MM.1S (cell line): ENCODE data around the gene ACVR1.

Source experiments
- DNase-seq: peaks from one replicate; pipeline ENCODE4 v3.0.0-alpha.2; 2015
- H2AFZ ChIP-seq: fragments of 300-600 bp; sonication (generic); 2 replicates; pipeline ENCODE4 v1.6.0; 2016; ENCODE audit warnings: antibody characterized with exemption, low read length
- H3F3A ChIP-seq: fragments of 300-600 bp; sonication (generic); 2 replicates; pipeline ENCODE4 v1.6.1; 2016; ENCODE audit warnings: mild to moderate bottlenecking, antibody characterized with exemption, low read length, moderate library complexity, mixed read lengths; ENCODE audit not compliant: insufficient read depth
- H3K27ac ChIP-seq: fragments of 300-600 bp; sonication (generic); 2 replicates; pipeline ENCODE4 v1.5.1; 2016; ENCODE audit warnings: mild to moderate bottlenecking, low read length
- H3K27me3 ChIP-seq: fragments of 300-600 bp; sonication (generic); replicated peaks from 2 replicates; pipeline ENCODE4 v1.6.0; 2016; ENCODE audit warnings: low read length; ENCODE audit not compliant: insufficient read depth
- H3K36me3 ChIP-seq: fragments of 300-600 bp; sonication (generic); replicated peaks from 2 replicates; pipeline ENCODE4 v1.6.1; 2016; ENCODE audit warnings: mild to moderate bottlenecking, low read length, mixed read lengths; ENCODE audit not compliant: insufficient read depth
- H3K4me1 ChIP-seq: fragments of 300-600 bp; sonication (generic); 2 replicates; pipeline ENCODE4 v1.6.1; 2016; ENCODE audit warnings: low read length, mixed read lengths
- H3K4me2 ChIP-seq: fragments of 300-600 bp; sonication (generic); 2 replicates; pipeline ENCODE4 v1.6.0; 2016; ENCODE audit warnings: low read depth, low read length
- H3K4me3 ChIP-seq: fragments of 300-600 bp; sonication (generic); 2 replicates; pipeline ENCODE4 v1.5.1; 2016; ENCODE audit warnings: low read length, mixed read lengths
- H3K79me2 ChIP-seq: fragments of 300-600 bp; sonication (generic); 2 replicates; pipeline ENCODE4 v1.6.1; 2016; ENCODE audit warnings: mixed run types, low read length, mixed read lengths
- H3K9ac ChIP-seq: fragments of 300-600 bp; sonication (generic); 2 replicates; pipeline ENCODE4 v1.6.1; 2016; ENCODE audit warnings: low read length, mixed read lengths
- H3K9me2 ChIP-seq: fragments of 300-600 bp; sonication (generic); replicated peaks from 2 replicates; pipeline ENCODE4 v1.6.1; 2016; ENCODE audit warnings: mild to moderate bottlenecking, low read length, mixed read lengths; ENCODE audit not compliant: insufficient read depth
- H3K9me3 ChIP-seq: fragments of 300-600 bp; sonication (generic); replicated peaks from 2 replicates; pipeline ENCODE4 v1.6.1; 2016; ENCODE audit warnings: mild to moderate bottlenecking, low read length, mixed read lengths; ENCODE audit not compliant: insufficient read depth
- H4K20me1 ChIP-seq: fragments of 300-600 bp; sonication (generic); 2 replicates; pipeline ENCODE4 v1.6.1; 2016; ENCODE audit warnings: mild to moderate bottlenecking, low read length, moderate library complexity, mixed read lengths; ENCODE audit not compliant: insufficient read depth
- EZH2 ChIP-seq: fragments of 300-600 bp; sonication (generic); optimal IDR thresholded peaks from 2 replicates; pipeline ENCODE3; 2017; ENCODE audit warnings: low read depth, mild to moderate bottlenecking, antibody characterized with exemption, low read length, mixed read lengths
- EZH2phosphoT487 ChIP-seq: fragments of 300-600 bp; sonication (generic); IDR thresholded peaks from 2 replicates; pipeline ENCODE4 v1.6.1; 2018; ENCODE audit warnings: antibody characterized with exemption, low read length
- TF ChIP-seq, protein P1 (sequence below): fragments of 300-600 bp; sonication (generic); IDR thresholded peaks from 2 replicates; pipeline ENCODE4 v1.5.1; 2016; ENCODE audit warnings: antibody characterized with exemption, low read length, mixed read lengths

ACVR1 gene

DNA sequence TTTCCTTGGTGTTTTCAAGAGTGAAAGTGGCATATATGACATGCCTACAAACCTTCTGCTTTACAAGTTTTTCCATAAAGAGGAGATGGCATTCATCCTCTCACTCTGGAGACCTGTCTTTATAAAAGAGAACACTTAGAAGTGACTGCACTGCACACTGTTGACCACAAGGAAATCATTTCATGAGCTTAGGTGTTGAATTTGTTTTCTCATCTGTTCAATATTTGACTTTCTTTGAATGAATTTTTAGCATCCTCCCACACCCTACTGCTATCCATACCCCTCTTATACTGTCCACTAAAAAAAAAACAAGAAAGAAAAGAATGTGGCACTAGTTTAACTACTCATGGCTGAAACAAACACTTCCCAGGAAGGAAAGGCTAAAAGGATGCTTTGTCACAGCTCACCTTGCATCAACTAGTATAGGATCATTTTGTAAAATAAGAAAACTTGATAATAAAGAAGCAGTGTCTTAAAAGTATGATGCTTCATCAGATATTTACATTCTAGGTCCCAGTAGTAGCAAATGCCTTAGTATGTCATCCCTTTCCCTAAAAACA, 83.0 kb downstream of the ACVR1 start:
- H3F3A ChIP-seq = no peaks in the 10 kb centered on the region
- no peaks in the 10 kb centered on the region for H3K9me3 ChIP-seq
- H3K27me3 ChIP-seq = no peaks in the 10 kb centered on the region
- H3K4me1 ChIP-seq = peaks cover 10% of the 10 kb centered on the region; the same call in 1 of the 2 replicates
- H2AFZ ChIP-seq = no peak overlapping the region
- H3K79me2 ChIP-seq = no peaks in the 10 kb centered on the region
- H3K4me3 ChIP-seq = no peak overlapping the region
- H3K36me3 ChIP-seq = no peaks in the 10 kb centered on the region
- DNase-seq = no peak
- H3K9ac ChIP-seq = no peak overlapping the region
- H3K27ac ChIP-seq = no peak overlapping the region
- H3K9me2 ChIP-seq = no peaks in the 10 kb centered on the region
- H4K20me1 ChIP-seq = no peaks in the 10 kb centered on the region
- H3K4me2 ChIP-seq = no peak overlapping the region
- no peak for TF ChIP-seq EZH2
- TF ChIP-seq, protein P1, sequence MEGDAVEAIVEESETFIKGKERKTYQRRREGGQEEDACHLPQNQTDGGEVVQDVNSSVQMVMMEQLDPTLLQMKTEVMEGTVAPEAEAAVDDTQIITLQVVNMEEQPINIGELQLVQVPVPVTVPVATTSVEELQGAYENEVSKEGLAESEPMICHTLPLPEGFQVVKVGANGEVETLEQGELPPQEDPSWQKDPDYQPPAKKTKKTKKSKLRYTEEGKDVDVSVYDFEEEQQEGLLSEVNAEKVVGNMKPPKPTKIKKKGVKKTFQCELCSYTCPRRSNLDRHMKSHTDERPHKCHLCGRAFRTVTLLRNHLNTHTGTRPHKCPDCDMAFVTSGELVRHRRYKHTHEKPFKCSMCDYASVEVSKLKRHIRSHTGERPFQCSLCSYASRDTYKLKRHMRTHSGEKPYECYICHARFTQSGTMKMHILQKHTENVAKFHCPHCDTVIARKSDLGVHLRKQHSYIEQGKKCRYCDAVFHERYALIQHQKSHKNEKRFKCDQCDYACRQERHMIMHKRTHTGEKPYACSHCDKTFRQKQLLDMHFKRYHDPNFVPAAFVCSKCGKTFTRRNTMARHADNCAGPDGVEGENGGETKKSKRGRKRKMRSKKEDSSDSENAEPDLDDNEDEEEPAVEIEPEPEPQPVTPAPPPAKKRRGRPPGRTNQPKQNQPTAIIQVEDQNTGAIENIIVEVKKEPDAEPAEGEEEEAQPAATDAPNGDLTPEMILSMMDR = no peak
- TF ChIP-seq EZH2phosphoT487 = no peak

DNA sequence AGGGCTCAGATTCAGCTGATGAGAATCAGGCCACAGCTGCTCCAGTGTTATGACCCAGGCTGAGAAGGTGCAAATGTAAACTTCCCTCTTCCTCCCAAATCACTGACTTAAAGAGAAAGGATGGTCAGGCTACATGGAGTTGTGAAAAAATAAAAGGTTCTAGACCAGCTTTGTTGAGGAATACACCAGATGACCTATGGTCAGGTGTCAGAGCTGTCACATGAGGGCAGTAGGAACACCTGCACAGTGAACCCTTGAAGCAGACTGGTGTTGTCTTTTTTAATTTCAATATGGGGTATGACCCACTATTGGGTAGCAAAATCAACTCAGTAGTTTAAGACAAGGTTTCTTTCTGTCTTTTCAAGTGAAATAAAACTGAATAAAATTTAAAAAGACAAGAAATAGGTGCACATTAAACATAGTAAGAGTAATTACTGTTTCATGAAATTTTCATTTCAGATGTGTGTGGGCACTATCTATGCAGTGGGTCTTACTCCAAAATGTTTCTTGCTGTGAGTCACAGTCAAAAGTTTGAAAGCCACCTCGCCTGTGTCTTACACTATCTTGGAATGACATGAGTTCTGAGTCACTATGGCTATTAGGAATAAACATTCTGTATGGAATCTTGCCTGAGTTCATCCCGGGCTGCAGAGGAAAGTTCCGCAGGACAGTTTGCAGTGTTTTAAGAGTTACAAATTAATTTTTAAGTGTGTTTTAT, 83.6 kb downstream of the ACVR1 start:
- H3K4me2 ChIP-seq = no peak overlapping the region
- H3K9me2 ChIP-seq = no peaks in the 10 kb centered on the region
- H3F3A ChIP-seq = no peaks in the 10 kb centered on the region
- DNase-seq = no peak
- TF ChIP-seq EZH2phosphoT487 (no peak), EZH2 (no peak)
- H4K20me1 ChIP-seq = no peaks in the 10 kb centered on the region
- peaks cover 10% of the 10 kb centered on the region; the same call in 1 of the 2 replicates for H3K4me1 ChIP-seq
- no peak overlapping the region for H3K27ac ChIP-seq
- H3K79me2 ChIP-seq = no peaks in the 10 kb centered on the region
- no peaks in the 10 kb centered on the region for H3K9me3 ChIP-seq
- H3K9ac ChIP-seq = no peak overlapping the region
- H3K4me3 ChIP-seq = no peak overlapping the region
- no peak overlapping the region for H2AFZ ChIP-seq
- no peaks in the 10 kb centered on the region for H3K36me3 ChIP-seq
- no peaks in the 10 kb centered on the region for H3K27me3 ChIP-seq

DNA sequence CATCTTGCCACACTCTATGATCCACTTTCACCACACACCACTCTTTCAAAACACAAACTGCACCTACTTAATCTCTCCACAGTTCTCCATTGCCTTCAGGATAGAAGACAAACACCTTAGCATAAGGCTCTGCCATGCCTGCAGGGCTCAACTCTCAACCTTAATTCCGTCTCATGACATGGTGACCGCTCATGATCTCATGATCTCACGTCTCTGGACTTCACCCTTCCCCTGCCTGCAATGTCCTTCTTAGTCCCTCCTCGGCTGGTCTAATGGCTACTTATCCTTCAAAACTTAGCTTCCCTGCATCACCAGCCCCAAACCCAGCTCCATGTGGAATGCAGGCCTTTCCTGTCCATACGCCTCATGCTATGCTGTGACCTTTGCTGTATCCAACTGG, 85.3 kb downstream of the ACVR1 start:
- Histone ChIP-seq H3K27me3 (no peaks in the 10 kb centered on the region), H3K9ac (no peak overlapping the region), H4K20me1 (no peaks in the 10 kb centered on the region), H3K27ac (no peak overlapping the region), H2AFZ (no peak overlapping the region), H3K4me2 (no peak overlapping the region), H3F3A (no peaks in the 10 kb centered on the region), H3K79me2 (no peaks in the 10 kb centered on the region), H3K9me2 (no peaks in the 10 kb centered on the region), H3K4me1 (peaks cover 10% of the 10 kb centered on the region; the same call in 1 of the 2 replicates), H3K36me3 (no peaks in the 10 kb centered on the region), H3K4me3 (no peak overlapping the region), H3K9me3 (no peaks in the 10 kb centered on the region)
- no peak for DNase-seq
- TF ChIP-seq EZH2 = no peak
- TF ChIP-seq, protein P1 = no peak
- TF ChIP-seq EZH2phosphoT487 = no peak
